BLaER1 (cell line): ENCODE results near the gene ZNF154.
A peak's percentile ranks its signal among the peaks of the same experiment; 100 is the strongest.

ENCODE experiments used
- H3K27ac ChIP-seq: shearing (Covaris generic); formaldehyde crosslinking; 2 replicates; pipeline ENCODE4 v1.8.1; 2022
- H3K27me3 ChIP-seq: shearing (Covaris generic); formaldehyde crosslinking; 2 replicates; pipeline ENCODE4 v1.8.1; 2022
- H3K36me3 ChIP-seq: shearing (Covaris generic); formaldehyde crosslinking; 2 replicates; pipeline ENCODE4 v1.8.1; 2022
- H3K4me1 ChIP-seq: shearing (Covaris generic); formaldehyde crosslinking; 2 replicates; pipeline ENCODE4 v1.8.1; 2022
- H3K4me2 ChIP-seq: shearing (Covaris generic); formaldehyde crosslinking; 2 replicates; pipeline ENCODE4 v1.8.1; 2022
- H3K4me3 ChIP-seq: shearing (Covaris generic); formaldehyde crosslinking; 2 replicates; pipeline ENCODE4 v1.8.1; 2022
- H3K9ac ChIP-seq: shearing (Covaris generic); formaldehyde crosslinking; 2 replicates; pipeline ENCODE4 v1.8.1; 2022
- H3K9me3 ChIP-seq: shearing (Covaris generic); formaldehyde crosslinking; 2 replicates; pipeline ENCODE4 v1.8.1; 2022
- H4K20me1 ChIP-seq: shearing (Covaris generic); formaldehyde crosslinking; 2 replicates; pipeline ENCODE4 v1.8.1; 2022
- Cebpa-rat ChIP-seq: shearing (Covaris generic); IDR thresholded peaks from 2 replicates; pipeline ENCODE4 v1.8.1; 2022

Gene ZNF154

GRCh38 chr19:57720878-57721277 lies 11.9 kb upstream of the ZNF154 start:
- H3K4me2 ChIP-seq, result no peak overlapping the region
- H3K9ac ChIP-seq, result no peak overlapping the region
- no peak overlapping the region for H3K27ac ChIP-seq
- no peaks in the 10 kb centered on the region for H4K20me1 ChIP-seq
- no peak overlapping the region for H3K4me3 ChIP-seq
- H3K4me1 ChIP-seq, result no peaks in the 10 kb centered on the region
- H3K36me3 ChIP-seq, result peaks cover 87% of the 10 kb centered on the region
- no peak for TF ChIP-seq Cebpa-rat
- no peaks in the 10 kb centered on the region for H3K27me3 ChIP-seq
- H3K9me3 ChIP-seq, result peaks cover 72% of the 10 kb centered on the region

GRCh38 chr19:57719901-57720519 lies 11.0 kb upstream of the ZNF154 start:
- H3K27me3 ChIP-seq, result no peaks in the 10 kb centered on the region
- no peaks in the 10 kb centered on the region for H3K4me1 ChIP-seq
- H3K27ac ChIP-seq, result no peak overlapping the region
- H3K9me3 ChIP-seq, result peaks cover 65% of the 10 kb centered on the region
- no peak overlapping the region for H3K4me2 ChIP-seq
- H3K9ac ChIP-seq, result no peak overlapping the region
- peaks cover 86% of the 10 kb centered on the region for H3K36me3 ChIP-seq
- no peak for TF ChIP-seq Cebpa-rat
- no peaks in the 10 kb centered on the region for H4K20me1 ChIP-seq
- 0 out of 2 replicates have a peak overlapping the region, but pooled peaks have one; percentile 18 for H3K4me3 ChIP-seq

- H3K4me3 ChIP-seq, result no peak overlapping the region
- no peak overlapping the region for H3K27ac ChIP-seq
- no peaks in the 10 kb centered on the region for H3K4me1 ChIP-seq
- H3K36me3 ChIP-seq, result peaks cover 87% of the 10 kb centered on the region
- no peak overlapping the region for H3K9ac ChIP-seq
- no peak overlapping the region for H3K4me2 ChIP-seq
- H4K20me1 ChIP-seq, result no peaks in the 10 kb centered on the region
- H3K27me3 ChIP-seq, result no peaks in the 10 kb centered on the region
- H3K9me3 ChIP-seq, result peaks cover 68% of the 10 kb centered on the region
- TF ChIP-seq Cebpa-rat, result no peak
Observed at GRCh38 chr19:57719424-57719823, 10.4 kb upstream of the ZNF154 start.

- Histone ChIP-seq H3K9ac (no peak overlapping the region), H3K36me3 (peaks cover 67% of the 10 kb centered on the region), H3K4me1 (no peaks in the 10 kb centered on the region), H4K20me1 (peaks cover 34% of the 10 kb centered on the region), H3K4me3 (no peak overlapping the region), H3K4me2 (no peak overlapping the region), H3K27ac (no peak overlapping the region), H3K27me3 (peaks cover 28% of the 10 kb centered on the region), H3K9me3 (peaks cover 39% of the 10 kb centered on the region)
- TF ChIP-seq Cebpa-rat, result no peak
Observed at GRCh38 chr19:57712222-57712621, 3.2 kb upstream of the ZNF154 start.

GRCh38 chr19:57709616-57710015 lies 612 bp upstream of the ZNF154 start:
- TF ChIP-seq Cebpa-rat, result no peak
- no peaks in the 10 kb centered on the region for H3K4me1 ChIP-seq
- H3K36me3 ChIP-seq, result peaks cover 58% of the 10 kb centered on the region
- H3K9me3 ChIP-seq, result peaks cover 48% of the 10 kb centered on the region
- H4K20me1 ChIP-seq, result peaks cover 43% of the 10 kb centered on the region
- H3K4me2 ChIP-seq, result no peak overlapping the region
- H3K27ac ChIP-seq, result no peak overlapping the region
- H3K27me3 ChIP-seq, result peaks cover 44% of the 10 kb centered on the region
- 0 out of 2 replicates have a peak overlapping the region, but pooled peaks have one; percentile 18 for H3K4me3 ChIP-seq
- H3K9ac ChIP-seq, result no peak overlapping the region

GRCh38 chr19:57706346-57706745 lies 2.7 kb downstream of the ZNF154 start:
- Histone ChIP-seq H3K27ac (no peak overlapping the region), H3K27me3 (peaks cover 44% of the 10 kb centered on the region), H3K4me1 (no peaks in the 10 kb centered on the region), H3K4me2 (no peak overlapping the region), H3K9ac (no peak overlapping the region), H4K20me1 (peaks cover 43% of the 10 kb centered on the region), H3K36me3 (peaks cover 69% of the 10 kb centered on the region), H3K4me3 (no peak overlapping the region), H3K9me3 (peaks cover 59% of the 10 kb centered on the region)
- TF ChIP-seq Cebpa-rat, result no peak

GRCh38 chr19:57701625-57702024 lies 7.4 kb downstream of the ZNF154 start:
- Histone ChIP-seq H3K4me1 (no peaks in the 10 kb centered on the region), H4K20me1 (peaks cover 10% of the 10 kb centered on the region), H3K27me3 (peaks cover 10% of the 10 kb centered on the region), H3K27ac (no peak overlapping the region), H3K4me3 (no peak overlapping the region), H3K36me3 (peaks cover 68% of the 10 kb centered on the region), H3K9ac (no peak overlapping the region), H3K4me2 (no peak overlapping the region), H3K9me3 (peaks cover 56% of the 10 kb centered on the region)
- TF ChIP-seq Cebpa-rat, result no peak

- Histone ChIP-seq H3K9ac (no peak overlapping the region), H3K27me3 (0 out of 2 replicates have a peak, but pooled peaks cover 2% of the 10 kb centered on the region), H3K27ac (no peak overlapping the region), H3K36me3 (peaks cover 85% of the 10 kb centered on the region), H3K9me3 (peaks cover 85% of the 10 kb centered on the region), H3K4me3 (0 out of 2 replicates have a peak overlapping the region, but pooled peaks have one; percentile 94), H3K4me1 (no peaks in the 10 kb centered on the region), H4K20me1 (peaks cover 36% of the 10 kb centered on the region), H3K4me2 (no peak overlapping the region)
- no peak for TF ChIP-seq Cebpa-rat
Observed at GRCh38 chr19:57689750-57690149, 19.3 kb downstream of the ZNF154 start.

- no peak overlapping the region for H3K27ac ChIP-seq
- peaks cover 27% of the 10 kb centered on the region; the same call in 1 of the 2 replicates for H4K20me1 ChIP-seq
- no peak overlapping the region for H3K9ac ChIP-seq
- H3K9me3 ChIP-seq, result peaks cover 100% of the 10 kb centered on the region
- H3K4me2 ChIP-seq, result no peak overlapping the region
- H3K27me3 ChIP-seq, result 0 out of 2 replicates have a peak, but pooled peaks cover 5% of the 10 kb centered on the region
- peaks cover 3% of the 10 kb centered on the region for H3K4me1 ChIP-seq
- H3K4me3 ChIP-seq, result peak overlapping the region; percentile 94
- TF ChIP-seq Cebpa-rat, result no peak
- H3K36me3 ChIP-seq, result peaks cover 96% of the 10 kb centered on the region
Observed at GRCh38 chr19:57688011-57688763, 20.8 kb downstream of the ZNF154 start.

GRCh38 chr19:57687363-57688010 lies 21.5 kb downstream of the ZNF154 start:
- Histone ChIP-seq H4K20me1 (peaks cover 20% of the 10 kb centered on the region; the same call in 1 of the 2 replicates), H3K4me1 (peaks cover 10% of the 10 kb centered on the region), H3K27me3 (0 out of 2 replicates have a peak, but pooled peaks cover 5% of the 10 kb centered on the region), H3K4me3 (peak overlapping the region; percentile 94), H3K9me3 (peaks cover 100% of the 10 kb centered on the region), H3K36me3 (peaks cover 91% of the 10 kb centered on the region), H3K4me2 (no peak overlapping the region), H3K27ac (no peak overlapping the region), H3K9ac (no peak overlapping the region)
- no peak for TF ChIP-seq Cebpa-rat
